Keratinocyte (primary cell): ENCODE measurements around the gene URM1. TPM values are rescaled to one million over a fixed set of nuclear protein-coding genes. Genes with fewer than 3 reads are reported as not detected.

Experiments
- DNase-seq: peaks from one replicate; pipeline ENCODE4 v3.0.0-alpha.2; 2011; ENCODE audit warnings: low read depth, missing footprints, low spot score
- FAIRE-seq: peaks from 2 replicates; lab custom pipeline; 2011; peaks lifted over from hg19 to GRCh38; lab: Jason Lieb, UNC
- H2AFZ ChIP-seq: 2 replicates; pipeline ENCODE4 v1.6.0; 2012; ENCODE audit warnings: low read length, control low read depth, inconsistent platforms; ENCODE audit not compliant: control insufficient read depth
- H3K27ac ChIP-seq: 2 replicates; pipeline ENCODE4 v1.5.1; 2011; ENCODE audit warnings: low read length; ENCODE audit not compliant: control insufficient read depth, insufficient read depth
- H3K27me3 ChIP-seq: 3 replicates; pipeline ENCODE4 v1.6.0; 2011; ENCODE audit warnings: low read length; ENCODE audit not compliant: control insufficient read depth, insufficient read depth; ENCODE audit errors: extremely low read depth
- H3K36me3 ChIP-seq, 2 experiments: 2 replicates in 1 of 2; 3 replicates in 1 of 2; pipeline ENCODE4 v1.5.1; 2011; ENCODE audit warnings: low read length in 2 of 2, mild to moderate bottlenecking in 1 of 2; ENCODE audit not compliant: control insufficient read depth in 2 of 2, insufficient read depth in 2 of 2; ENCODE audit errors: extremely low read depth in 1 of 2
- H3K4me1 ChIP-seq: 3 replicates; pipeline ENCODE4 v1.5.1; 2011; ENCODE audit warnings: low read length; ENCODE audit not compliant: control insufficient read depth, insufficient read depth; ENCODE audit errors: extremely low read depth
- H3K4me2 ChIP-seq: 3 replicates; pipeline ENCODE4 v1.6.0; 2011; ENCODE audit warnings: low read depth, low read length; ENCODE audit not compliant: control insufficient read depth, insufficient read depth; ENCODE audit errors: extremely low read depth
- H3K4me3 ChIP-seq, 3 experiments: fragments of 200-600 bp in 1 of 3; sonication (generic) in 1 of 3; 2 replicates in 2 of 3; 3 replicates in 1 of 3; pipeline ENCODE4 v1.5.1; 2011 to 2016; ENCODE audit warnings: low read length in 3 of 3, mild to moderate bottlenecking in 3 of 3, control low read depth in 2 of 3, inconsistent platforms in 1 of 3, low read depth in 1 of 3, mixed read lengths in 1 of 3, mixed run types in 1 of 3, moderate library complexity in 1 of 3; ENCODE audit not compliant: control insufficient read depth in 2 of 3, insufficient read depth in 2 of 3; ENCODE audit errors: extremely low read depth in 1 of 3
- H3K79me2 ChIP-seq: 2 replicates; pipeline ENCODE4 v1.6.0; 2012; ENCODE audit warnings: low read length; ENCODE audit not compliant: control insufficient read depth, insufficient read depth
- H3K9ac ChIP-seq: 3 replicates; pipeline ENCODE4 v1.6.0; 2011; ENCODE audit warnings: low read length; ENCODE audit not compliant: control insufficient read depth, insufficient read depth; ENCODE audit errors: extremely low read depth
- H3K9me1 ChIP-seq: 3 replicates; pipeline ENCODE4 v1.6.0; 2011; ENCODE audit warnings: low read length; ENCODE audit not compliant: control insufficient read depth, insufficient read depth; ENCODE audit errors: extremely low read depth
- H3K9me3 ChIP-seq: 2 replicates; pipeline ENCODE4 v1.5.1; 2012; ENCODE audit warnings: low read depth, low read length; ENCODE audit not compliant: control insufficient read depth
- H4K20me1 ChIP-seq: 3 replicates; pipeline ENCODE4 v1.6.0; 2011; ENCODE audit warnings: low read length; ENCODE audit not compliant: control insufficient read depth, insufficient read depth; ENCODE audit errors: extremely low read depth
- EZH2 ChIP-seq: IDR thresholded peaks from one replicate; pipeline ENCODE4 v1.6.1; 2012; ENCODE audit warnings: inconsistent platforms, mild to moderate bottlenecking, low read length, moderate library complexity
- dilution Hi-C: fragments of 300-500 bp; cut with MboI; formaldehyde crosslinking; loops from one replicate; pipeline ENCODE4 v1.7.0; 2020; ENCODE audit warnings: low sequenced_read_pairs; ENCODE audit not compliant: extremely low pct_ligation_motif_present
- polyA plus RNA-seq, 5 experiments: library from polyadenylated mRNA; depleted of rRNA in 3 of 5; stranded (reverse) in 3 of 5; stranded (forward) in 1 of 5; unstranded in 1 of 5; fragments of >200 nt; gene quantifications; 1 replicate in 1 of 5; 2 replicates in 3 of 5; 3 replicates in 1 of 5; pipeline versions ENCODE4 v1.2.1 to v1.2.3, GENCODE V29; 2011 to 2012; ENCODE audit warnings: missing spikeins in 2 of 5, low read depth in 1 of 5, low replicate concordance in 1 of 5
- TF ChIP-seq, protein P1 (sequence below), 3 experiments: IDR thresholded peaks in 1 of 3; conservative IDR thresholded peaks in 1 of 3; optimal IDR thresholded peaks in 1 of 3; 2 replicates in 2 of 3; 3 replicates in 1 of 3; pipeline versions ENCODE3 to v1.5.1; 2011; ENCODE audit warnings: low read length in 3 of 3, mild to moderate bottlenecking in 3 of 3, moderate library complexity in 2 of 3, control low read depth in 1 of 3, inconsistent platforms in 1 of 3; ENCODE audit not compliant: insufficient read depth in 2 of 3; ENCODE audit errors: extremely low read depth in 1 of 3

Gene URM1
- polyA plus RNA-seq, 1 donor (not counting 4 experiments of a cell fraction or from before 2014, with no cell fraction given) = 29.1 TPM

DNA sequence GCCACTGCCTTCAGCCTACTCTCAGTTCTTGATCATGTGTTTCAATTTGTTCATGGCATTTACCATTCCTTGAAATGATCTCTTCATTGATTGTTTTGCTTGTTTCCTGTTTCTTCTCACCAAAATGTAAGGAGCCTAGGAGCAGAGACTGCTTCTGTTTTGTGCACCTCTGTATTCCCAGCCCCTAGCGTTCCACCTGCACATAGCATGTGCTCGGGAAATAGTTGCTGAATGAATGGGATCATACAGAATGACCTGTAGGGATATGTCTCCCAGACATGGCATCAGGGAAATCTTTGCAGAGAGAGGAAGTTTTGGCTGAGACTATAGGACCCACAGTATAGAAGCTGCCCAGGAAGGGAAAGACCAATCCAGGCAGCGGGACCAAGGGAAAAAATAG lies 43.3 kb downstream of the URM1 start:
- Histone ChIP-seq H3K9me1 (no peaks in the 10 kb centered on the region), H3K27me3 (peaks cover 18% of the 10 kb centered on the region)

DNA sequence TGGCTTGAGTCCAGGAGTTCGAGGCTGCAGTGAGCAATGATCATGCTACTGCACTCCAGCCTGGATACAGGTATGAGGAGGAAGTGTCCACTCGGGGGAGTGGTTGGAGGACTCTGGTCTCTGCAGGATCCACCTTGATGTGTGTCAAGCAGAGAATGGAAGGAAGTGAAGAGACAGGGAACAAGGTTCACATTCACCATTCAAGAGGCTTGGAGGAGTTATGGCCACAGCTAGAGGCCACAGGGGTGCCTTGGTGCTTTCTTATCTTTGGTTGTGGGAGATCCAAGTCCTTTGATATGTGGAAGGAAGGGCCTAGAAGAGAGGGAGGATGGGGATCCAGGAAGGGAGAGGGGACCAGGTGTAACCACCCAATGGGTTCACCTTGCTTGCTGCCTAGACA lies 44.1 kb downstream of the URM1 start:
- Histone ChIP-seq H3K9me1 (no peaks in the 10 kb centered on the region), H3K4me2 (no peak overlapping the region), H3K9ac (no peak overlapping the region), H4K20me1 (no peaks in the 10 kb centered on the region), H3K9me3 (no peaks in the 10 kb centered on the region), H3K4me3 (no peak overlapping the region), H3K27ac (no peak overlapping the region), H3K36me3 (no peaks in the 10 kb centered on the region), H3K4me1 (peaks cover 14% of the 10 kb centered on the region), H3K79me2 (no peaks in the 10 kb centered on the region), H2AFZ (no peak overlapping the region), H3K27me3 (peaks cover 11% of the 10 kb centered on the region)
- DNase-seq (no peak), FAIRE-seq (no peak)
- TF ChIP-seq, protein P1, sequence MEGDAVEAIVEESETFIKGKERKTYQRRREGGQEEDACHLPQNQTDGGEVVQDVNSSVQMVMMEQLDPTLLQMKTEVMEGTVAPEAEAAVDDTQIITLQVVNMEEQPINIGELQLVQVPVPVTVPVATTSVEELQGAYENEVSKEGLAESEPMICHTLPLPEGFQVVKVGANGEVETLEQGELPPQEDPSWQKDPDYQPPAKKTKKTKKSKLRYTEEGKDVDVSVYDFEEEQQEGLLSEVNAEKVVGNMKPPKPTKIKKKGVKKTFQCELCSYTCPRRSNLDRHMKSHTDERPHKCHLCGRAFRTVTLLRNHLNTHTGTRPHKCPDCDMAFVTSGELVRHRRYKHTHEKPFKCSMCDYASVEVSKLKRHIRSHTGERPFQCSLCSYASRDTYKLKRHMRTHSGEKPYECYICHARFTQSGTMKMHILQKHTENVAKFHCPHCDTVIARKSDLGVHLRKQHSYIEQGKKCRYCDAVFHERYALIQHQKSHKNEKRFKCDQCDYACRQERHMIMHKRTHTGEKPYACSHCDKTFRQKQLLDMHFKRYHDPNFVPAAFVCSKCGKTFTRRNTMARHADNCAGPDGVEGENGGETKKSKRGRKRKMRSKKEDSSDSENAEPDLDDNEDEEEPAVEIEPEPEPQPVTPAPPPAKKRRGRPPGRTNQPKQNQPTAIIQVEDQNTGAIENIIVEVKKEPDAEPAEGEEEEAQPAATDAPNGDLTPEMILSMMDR (optimal IDR thresholded peaks at IDR 0.05 in 1 of 3, IDR thresholded peaks at IDR 0.05 in 1 of 3, conservative IDR thresholded peaks at IDR 0.05 in 1 of 3; ENCODE audit: extremely low read depth in 1 of 3, insufficient read depth in 2 of 3, low read length in 3 of 3) = no peak
- TF ChIP-seq EZH2 = no peak
- dilution Hi-C loops = no loop called here

More for the DNA sequence above, 43.3 kb downstream of the URM1 start:
- Histone ChIP-seq H3K4me3 (no peak overlapping the region), H3K36me3 (no peaks in the 10 kb centered on the region), H2AFZ (no peak overlapping the region), H3K9ac (no peak overlapping the region), H3K9me3 (no peaks in the 10 kb centered on the region), H3K4me1 (peaks cover 11% of the 10 kb centered on the region), H3K27ac (no peak overlapping the region), H3K79me2 (no peaks in the 10 kb centered on the region), H3K4me2 (no peak overlapping the region), H4K20me1 (no peaks in the 10 kb centered on the region)
- no peak for DNase-seq
- FAIRE-seq = no peak
- no peak for TF ChIP-seq EZH2
- TF ChIP-seq, protein P1 (optimal IDR thresholded peaks at IDR 0.05 in 1 of 3, IDR thresholded peaks at IDR 0.05 in 1 of 3, conservative IDR thresholded peaks at IDR 0.05 in 1 of 3; ENCODE audit: extremely low read depth in 1 of 3, insufficient read depth in 2 of 3, low read length in 3 of 3) = peak in 2 of 3 experiments; percentile 7 to 9
- dilution Hi-C loops = no loop called here
